ENCODE data around the gene LYZL1.

- TF ChIP-seq EZH2phosphoT487 (IDR thresholded peaks at IDR 0.05; ENCODE audit: insufficient read depth, low read depth): no peak
- no peak for TF ChIP-seq EZH2 (IDR thresholded peaks at IDR 0.05; ENCODE audit: insufficient read depth, poor library complexity, severe bottlenecking)
Observed at GRCh38 chr10:29326299-29326698, 37.4 kb downstream of the LYZL1 start.
